GM12801 (cell line): ENCODE measurements around the gene PHTF1.

ENCODE experiments used
- TF ChIP-seq, protein P1 (sequence below): IDR thresholded peaks from one replicate; pipeline ENCODE4 v1.5.1; 2011; ENCODE audit warnings: control low read depth; ENCODE audit not compliant: insufficient read length; ENCODE audit errors: extremely low read depth

Gene PHTF1

GRCh38 chr1:113678159-113678469 is 81.2 kb downstream of the PHTF1 start:
- TF ChIP-seq, protein P1, sequence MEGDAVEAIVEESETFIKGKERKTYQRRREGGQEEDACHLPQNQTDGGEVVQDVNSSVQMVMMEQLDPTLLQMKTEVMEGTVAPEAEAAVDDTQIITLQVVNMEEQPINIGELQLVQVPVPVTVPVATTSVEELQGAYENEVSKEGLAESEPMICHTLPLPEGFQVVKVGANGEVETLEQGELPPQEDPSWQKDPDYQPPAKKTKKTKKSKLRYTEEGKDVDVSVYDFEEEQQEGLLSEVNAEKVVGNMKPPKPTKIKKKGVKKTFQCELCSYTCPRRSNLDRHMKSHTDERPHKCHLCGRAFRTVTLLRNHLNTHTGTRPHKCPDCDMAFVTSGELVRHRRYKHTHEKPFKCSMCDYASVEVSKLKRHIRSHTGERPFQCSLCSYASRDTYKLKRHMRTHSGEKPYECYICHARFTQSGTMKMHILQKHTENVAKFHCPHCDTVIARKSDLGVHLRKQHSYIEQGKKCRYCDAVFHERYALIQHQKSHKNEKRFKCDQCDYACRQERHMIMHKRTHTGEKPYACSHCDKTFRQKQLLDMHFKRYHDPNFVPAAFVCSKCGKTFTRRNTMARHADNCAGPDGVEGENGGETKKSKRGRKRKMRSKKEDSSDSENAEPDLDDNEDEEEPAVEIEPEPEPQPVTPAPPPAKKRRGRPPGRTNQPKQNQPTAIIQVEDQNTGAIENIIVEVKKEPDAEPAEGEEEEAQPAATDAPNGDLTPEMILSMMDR: no peak

DNA sequence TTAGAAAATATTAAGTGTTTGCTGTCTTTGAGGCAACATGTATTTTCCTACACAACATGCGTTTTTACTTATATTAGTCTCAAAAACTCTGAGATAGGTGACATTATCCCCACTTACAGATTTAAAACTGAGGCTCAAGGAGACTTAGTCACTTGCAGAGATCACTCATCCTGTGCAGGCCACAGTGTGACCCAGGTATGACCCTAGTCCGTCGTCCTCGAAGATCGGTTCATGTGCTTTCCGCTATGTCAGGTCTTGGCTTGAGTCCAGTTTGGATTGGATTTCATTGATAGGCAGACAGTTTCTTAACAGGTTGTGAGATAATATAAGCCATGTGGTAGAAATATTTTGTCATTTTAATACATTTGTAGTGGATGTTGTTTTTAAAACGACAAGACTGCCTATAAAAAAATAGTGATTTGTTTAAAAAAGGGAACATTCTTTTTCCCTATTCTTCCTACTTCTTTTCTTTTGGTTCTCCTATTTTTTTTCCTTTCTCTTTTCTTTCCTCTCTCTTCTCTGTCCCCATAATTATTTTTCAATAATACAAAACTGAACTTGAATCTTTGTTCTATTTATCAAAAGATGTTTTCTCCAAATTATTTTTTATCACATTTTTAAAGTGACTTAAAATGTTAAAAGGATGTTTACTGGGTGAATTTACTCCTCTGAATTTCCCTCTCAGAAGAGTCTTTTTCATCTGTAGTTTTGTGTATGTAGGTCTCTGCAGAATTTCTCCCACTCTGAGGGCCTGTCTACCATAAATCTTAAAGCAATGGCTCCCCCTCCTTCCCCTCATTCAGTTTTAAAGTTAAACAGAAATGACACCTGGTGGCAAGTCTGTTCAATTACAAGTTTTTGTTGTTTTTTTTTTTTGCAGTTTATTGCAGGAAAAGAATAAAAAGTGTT is 81.8 kb downstream of the PHTF1 start:
- TF ChIP-seq, protein P1: no peak

DNA sequence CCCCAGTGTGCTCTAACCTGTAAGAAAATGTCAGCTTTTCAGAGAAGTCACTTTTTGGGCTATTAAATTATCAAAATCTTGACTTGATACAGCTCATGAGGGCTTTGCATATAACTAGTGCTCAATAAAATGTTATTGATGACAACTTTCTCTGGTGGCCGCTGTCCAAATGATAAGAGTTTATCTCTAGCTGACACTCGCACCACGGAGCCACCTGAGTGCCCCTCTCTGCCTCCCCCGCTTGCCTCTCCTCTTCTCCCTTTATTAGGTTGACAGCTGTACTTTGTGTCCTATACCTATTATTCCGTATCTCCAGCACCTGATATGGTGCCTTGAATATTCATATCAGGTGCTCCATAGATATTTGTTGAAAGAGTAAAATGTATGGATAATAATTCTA is 82.8 kb downstream of the PHTF1 start:
- TF ChIP-seq, protein P1: no peak

- TF ChIP-seq, protein P1: no peak
These were observed 84.0 kb downstream of the PHTF1 start for GRCh38 chr1:113675302-113675701.

DNA sequence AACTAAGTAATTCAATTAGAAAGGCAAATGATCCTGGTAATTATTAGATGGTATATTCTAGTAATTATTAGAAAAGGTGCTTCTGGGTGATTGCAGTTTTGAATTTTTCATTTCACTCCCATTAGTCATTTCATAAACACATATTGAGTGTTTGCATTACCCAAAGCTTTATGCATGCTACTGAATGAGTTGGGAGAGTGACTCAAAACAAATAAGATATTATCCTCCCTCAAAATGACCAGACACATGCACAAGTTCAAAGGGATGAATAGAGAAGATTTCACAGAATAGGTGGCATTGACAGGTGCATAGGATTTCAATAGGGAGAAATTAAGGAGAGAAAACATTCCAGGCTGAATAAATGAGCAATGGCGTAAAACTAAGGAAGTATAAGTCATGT is 84.7 kb downstream of the PHTF1 start:
- TF ChIP-seq, protein P1: no peak

- TF ChIP-seq, protein P1: no peak
These were observed 86.8 kb downstream of the PHTF1 start for GRCh38 chr1:113672491-113672890.

GRCh38 chr1:113670650-113671049 is 88.6 kb downstream of the PHTF1 start:
- TF ChIP-seq, protein P1: no peak
